ENCODE data around the gene SLC52A1.

SLC52A1 gene

GRCh38 chr17:5044630-5045029 lies 9.4 kb upstream of the SLC52A1 start:
- Histone ChIP-seq H3K4me1 (ENCODE audit: control insufficient read depth, insufficient read depth, low read length) (no peaks in the 10 kb centered on the region), H3K4me3 (ENCODE audit: low read depth, low read length) (no peak overlapping the region), H3K9me3 (ENCODE audit: control insufficient read depth, insufficient read depth, low read depth, low read length) (no peaks in the 10 kb centered on the region), H3K27ac (ENCODE audit: extremely low read depth, low read depth, low read length) (no peak overlapping the region), H3K36me3 (ENCODE audit: control insufficient read depth in 2 of 2, insufficient read depth in 1 of 2, low read length in 2 of 2) (no peaks in the 10 kb centered on the region)
- no peak for TF ChIP-seq ZNF645 (tag by site-specific recombination; IDR thresholded peaks at IDR 0.05)
- TF ChIP-seq ZNF792 (tag by site-specific recombination; IDR thresholded peaks at IDR 0.05) = no peak
- no peak for TF ChIP-seq ZNF843 (tag by site-specific recombination; IDR thresholded peaks at IDR 0.05)
- no peak for TF ChIP-seq ZNF626 (tag by site-specific recombination; IDR thresholded peaks at IDR 0.05)
- no peak for TF ChIP-seq ZNF654 (tag by site-specific recombination; IDR thresholded peaks at IDR 0.05; ENCODE audit: low read depth)
- TF ChIP-seq ZNF423 (tag by site-specific recombination; IDR thresholded peaks at IDR 0.05) = no peak
- TF ChIP-seq INSM2 (tag by site-specific recombination; IDR thresholded peaks at IDR 0.05) = no peak
- POLR2A ChIA-PET = interaction anchor here (0.5 kb wide), 1 partner anchor 410 kb away, joined by 3 read pairs; no protein-coding TSS in a partner anchor
- CTCF ChIA-PET = interaction anchor here (0.7 to 1.2 kb wide), 3 partner anchors 11 to 135 kb away, joined by 3 read pairs; no protein-coding TSS in a partner anchor

- Histone ChIP-seq H3K27ac (ENCODE audit: extremely low read depth, low read depth, low read length) (no peak overlapping the region), H3K36me3 (ENCODE audit: control insufficient read depth in 2 of 2, insufficient read depth in 1 of 2, low read length in 2 of 2) (no peaks in the 10 kb centered on the region), H3K4me3 (ENCODE audit: low read depth, low read length) (no peak overlapping the region), H3K9me3 (ENCODE audit: control insufficient read depth, insufficient read depth, low read depth, low read length) (no peaks in the 10 kb centered on the region), H3K4me1 (ENCODE audit: control insufficient read depth, insufficient read depth, low read length) (no peaks in the 10 kb centered on the region)
- no peak for TF ChIP-seq ZNF394 (tag by site-specific recombination; IDR thresholded peaks at IDR 0.05; ENCODE audit: borderline replicate concordance)
- TF ChIP-seq ZNF311 (tag by site-specific recombination; IDR thresholded peaks at IDR 0.05; ENCODE audit: borderline replicate concordance) = no peak
- TF ChIP-seq ZNF175 (tag by site-specific recombination; IDR thresholded peaks at IDR 0.05) = no peak
- no peak for TF ChIP-seq ZNF2 (tag by site-specific recombination; IDR thresholded peaks at IDR 0.05)
- no peak for TF ChIP-seq ZNF324 (tag by site-specific recombination; IDR thresholded peaks at IDR 0.05)
- no peak for TF ChIP-seq ZNF121 (tag by site-specific recombination; IDR thresholded peaks at IDR 0.05)
- TF ChIP-seq ZNF510 (tag by site-specific recombination; IDR thresholded peaks at IDR 0.05; ENCODE audit: insufficient replicate concordance) = no peak
- TF ChIP-seq ATF2 (tag by site-specific recombination; IDR thresholded peaks at IDR 0.05; ENCODE audit: low read depth) = no peak
- no peak for TF ChIP-seq GLI2 (tag by site-specific recombination; IDR thresholded peaks at IDR 0.05; ENCODE audit: borderline replicate concordance, low read depth)
- CTCF ChIA-PET = interaction anchor here (0.7 kb wide), 1 partner anchor 92 kb away, joined by 3 read pairs; no protein-coding TSS in a partner anchor
- POLR2A ChIA-PET = no interaction called here
These were observed 8.3 kb upstream of the SLC52A1 start for GRCh38 chr17:5043524-5043923.

GRCh38 chr17:5042157-5043022 lies 7.2 kb upstream of the SLC52A1 start:
- CTCF ChIA-PET = no interaction called here
- POLR2A ChIA-PET = no interaction called here
- no peak overlapping the region for H3K27ac ChIP-seq (ENCODE audit: extremely low read depth, low read depth, low read length)
- no peaks in the 10 kb centered on the region for H3K9me3 ChIP-seq (ENCODE audit: control insufficient read depth, insufficient read depth, low read depth, low read length)
- H3K36me3 ChIP-seq (ENCODE audit: control insufficient read depth in 2 of 2, insufficient read depth in 1 of 2, low read length in 2 of 2) = no peaks in the 10 kb centered on the region
- H3K4me1 ChIP-seq (ENCODE audit: control insufficient read depth, insufficient read depth, low read length) = no peaks in the 10 kb centered on the region
- H3K4me3 ChIP-seq (ENCODE audit: low read depth, low read length) = no peak overlapping the region
- no peak for TF ChIP-seq GLI2 (tag by site-specific recombination; IDR thresholded peaks at IDR 0.05; ENCODE audit: borderline replicate concordance, low read depth)
- peak; percentile 72 for TF ChIP-seq GLIS1 (tag by site-specific recombination; IDR thresholded peaks at IDR 0.05)

Measured in HEK293 (cell line).